Placental epithelial cell (primary cell): ENCODE data around the gene EFNA2. TPM values are rescaled to one million over a fixed set of nuclear protein-coding genes. Genes with fewer than 3 reads are reported as not detected.

ENCODE experiments used
- total RNA-seq: library from RNA; depleted of rRNA; stranded (reverse); fragments of >200 nt; gene quantifications from 2 replicates; pipeline ENCODE4 v1.2.3, GENCODE V29; 2012

EFNA2 gene
- 0.39 TPM in 1 of 2 replicates, not detected in the other for total RNA-seq

GRCh38 chr19:1285737-1286360 is at the start of gene EFNA2:
Gene EFNA2 (plus strand): TSS chr19:1285873. CDS start chr19:1286169, 296 bp downstream.

GRCh38 chr19:1237754-1238368 is 47.8 kb upstream of the EFNA2 start, which contains the start of gene CBARP:
Gene CBARP (minus strand): TSS chr19:1238005. CDS start chr19:1236100, 1,905 bp downstream.

GRCh38 chr19:1241417-1242095 is 44.1 kb upstream of the EFNA2 start, which contains the start of gene ATP5F1D:
Gene ATP5F1D (plus strand): TSS chr19:1241751. CDS start chr19:1241851, 100 bp downstream.

GRCh38 chr19:1248139-1248785 is 37.4 kb upstream of the EFNA2 start, which contains the start of gene MIDN:
Gene MIDN (plus strand): TSS chr19:1248583. CDS start chr19:1250297, 1,714 bp downstream.

GRCh38 chr19:1269065-1269477 is 16.6 kb upstream of the EFNA2 start, which contains the start of gene CIRBP:
Gene CIRBP (plus strand): TSS chr19:1269332. CDS start chr19:1270934, 1,602 bp downstream.

GRCh38 chr19:1275260-1275975 is 10.3 kb upstream of the EFNA2 start, which contains the start of gene FAM174C:
Gene FAM174C (plus strand): TSS chr19:1275530. CDS start chr19:1275550, 20 bp downstream.

Other genes with a start within 250 kb of the EFNA2 start
- gene ABCA7, start 245.8 kb upstream of the EFNA2 start, total RNA-seq, result 13.0 and 14.0 TPM in 2 replicates
- gene ARHGAP45, start 218.7 kb upstream of the EFNA2 start, total RNA-seq, result 1.2 and 8.4 TPM in 2 replicates
- gene POLR2E, start 190.5 kb upstream of the EFNA2 start, total RNA-seq, result 55.0 and 196 TPM in 2 replicates
- 203 and 236 TPM in 2 replicates for gene GPX4, start 181.9 kb upstream of the EFNA2 start, total RNA-seq
- gene SBNO2, start 111.6 kb upstream of the EFNA2 start, total RNA-seq, result 42.0 and 42.2 TPM in 2 replicates
- gene STK11, start 80.1 kb upstream of the EFNA2 start, total RNA-seq, result 61.2 and 76.1 TPM in 2 replicates
- 1.6 and 3.5 TPM in 2 replicates for gene CBARP, start 47.9 kb upstream of the EFNA2 start, total RNA-seq
- 22.0 and 23.4 TPM in 2 replicates for gene ATP5F1D, start 44.1 kb upstream of the EFNA2 start, total RNA-seq
- gene MIDN, start 37.3 kb upstream of the EFNA2 start, total RNA-seq, result 22.0 and 27.9 TPM in 2 replicates
- gene CIRBP, start 16.5 kb upstream of the EFNA2 start, total RNA-seq, result 223 and 337 TPM in 2 replicates
- gene FAM174C, start 10.3 kb upstream of the EFNA2 start, total RNA-seq, result 22.0 and 46.3 TPM in 2 replicates
- 34.9 and 91.4 TPM in 2 replicates for gene NDUFS7, start 98.0 kb downstream of the EFNA2 start, total RNA-seq
- gene GAMT, start 115.7 kb downstream of the EFNA2 start, total RNA-seq, result 13.3 and 15.5 TPM in 2 replicates
- gene DAZAP1, start 121.7 kb downstream of the EFNA2 start, total RNA-seq, result 27.1 and 58.3 TPM in 2 replicates
- gene RPS15, start 152.5 kb downstream of the EFNA2 start, total RNA-seq, result 534 and 674 TPM in 2 replicates
- 0.22 and 0.39 TPM in 2 replicates for gene APC2, start 164.2 kb downstream of the EFNA2 start, total RNA-seq
- gene C19orf25, start 193.3 kb downstream of the EFNA2 start, total RNA-seq, result 30.1 and 36.9 TPM in 2 replicates
- gene PCSK4, start 204.5 kb downstream of the EFNA2 start, total RNA-seq, result 2.5 and 3.1 TPM in 2 replicates
- 5.1 and 7.9 TPM in 2 replicates for gene REEP6, start 205.3 kb downstream of the EFNA2 start, total RNA-seq
- 40.8 and 55.7 TPM in 2 replicates for gene ADAMTSL5, start 227.1 kb downstream of the EFNA2 start, total RNA-seq
- not detected in 2 replicates for gene PLK5, start 238.2 kb downstream of the EFNA2 start, total RNA-seq